Stimulated activated CD8-positive, alpha-beta memory T cell treated with anti-CD3 and anti-CD28 coated beads, Interleukin-15, amount 100 ng/mL, for 24 hours (primary cell): ENCODE data around the gene AP1M1.

Source experiments
- DNase-seq: peaks from one replicate; pipeline ENCODE4 v3.0.0-alpha.2; 2020; ENCODE audit warnings: low read depth

The AP1M1 gene

GRCh38 chr19:16207490-16208025, 9.8 kb downstream of the AP1M1 start:
- DNase-seq = no peak

GRCh38 chr19:16208064-16208759, 10.5 kb downstream of the AP1M1 start:
- no peak for DNase-seq

- no peak for DNase-seq
These were observed 11.3 kb downstream of the AP1M1 start for GRCh38 chr19:16208847-16209665.

GRCh38 chr19:16210168-16210567, 12.5 kb downstream of the AP1M1 start:
- DNase-seq = no peak

- no peak for DNase-seq
These were observed 15.4 kb downstream of the AP1M1 start for GRCh38 chr19:16213076-16213475.

GRCh38 chr19:16216744-16217670, 19.3 kb downstream of the AP1M1 start:
- DNase-seq = no peak

GRCh38 chr19:16217716-16218451, 20.2 kb downstream of the AP1M1 start:
- no peak for DNase-seq

GRCh38 chr19:16218851-16219250, 21.1 kb downstream of the AP1M1 start:
- DNase-seq = no peak

GRCh38 chr19:16222806-16223205, 25.1 kb downstream of the AP1M1 start:
- no peak for DNase-seq

GRCh38 chr19:16223746-16224145, 26.0 kb downstream of the AP1M1 start:
- DNase-seq = no peak

GRCh38 chr19:16224293-16225045, 26.8 kb downstream of the AP1M1 start:
- no peak for DNase-seq

- no peak for DNase-seq
These were observed 27.8 kb downstream of the AP1M1 start for GRCh38 chr19:16225279-16226183.

GRCh38 chr19:16226184-16226591, 28.5 kb downstream of the AP1M1 start:
- DNase-seq = no peak

- DNase-seq = no peak
These were observed 29.4 kb downstream of the AP1M1 start for GRCh38 chr19:16226878-16227836.

GRCh38 chr19:16227837-16228636, 30.3 kb downstream of the AP1M1 start:
- DNase-seq = no peak

GRCh38 chr19:16228637-16229321, 31.1 kb downstream of the AP1M1 start:
- DNase-seq = no peak

GRCh38 chr19:16229322-16229641, 31.6 kb downstream of the AP1M1 start:
- DNase-seq = no peak
